ENCODE results near the gene LTBP1.

GRCh38 chr2:33230195-33230594 lies 283.4 kb downstream of the LTBP1 start:
- TF ChIP-seq, protein P1, sequence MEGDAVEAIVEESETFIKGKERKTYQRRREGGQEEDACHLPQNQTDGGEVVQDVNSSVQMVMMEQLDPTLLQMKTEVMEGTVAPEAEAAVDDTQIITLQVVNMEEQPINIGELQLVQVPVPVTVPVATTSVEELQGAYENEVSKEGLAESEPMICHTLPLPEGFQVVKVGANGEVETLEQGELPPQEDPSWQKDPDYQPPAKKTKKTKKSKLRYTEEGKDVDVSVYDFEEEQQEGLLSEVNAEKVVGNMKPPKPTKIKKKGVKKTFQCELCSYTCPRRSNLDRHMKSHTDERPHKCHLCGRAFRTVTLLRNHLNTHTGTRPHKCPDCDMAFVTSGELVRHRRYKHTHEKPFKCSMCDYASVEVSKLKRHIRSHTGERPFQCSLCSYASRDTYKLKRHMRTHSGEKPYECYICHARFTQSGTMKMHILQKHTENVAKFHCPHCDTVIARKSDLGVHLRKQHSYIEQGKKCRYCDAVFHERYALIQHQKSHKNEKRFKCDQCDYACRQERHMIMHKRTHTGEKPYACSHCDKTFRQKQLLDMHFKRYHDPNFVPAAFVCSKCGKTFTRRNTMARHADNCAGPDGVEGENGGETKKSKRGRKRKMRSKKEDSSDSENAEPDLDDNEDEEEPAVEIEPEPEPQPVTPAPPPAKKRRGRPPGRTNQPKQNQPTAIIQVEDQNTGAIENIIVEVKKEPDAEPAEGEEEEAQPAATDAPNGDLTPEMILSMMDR (IDR thresholded peaks at IDR 0.05): no peak
- no peak for TF ChIP-seq POLR2A (IDR thresholded peaks at IDR 0.05)
